ENCODE measurements around the gene HMGN1.

GRCh38 chr21:39344848-39345247 lies 4.0 kb downstream of the HMGN1 start:
- TF ChIP-seq CTCF (conservative IDR thresholded peaks at IDR 0.05; ENCODE audit: low read length) (no peak), EZH2phosphoT487 (IDR thresholded peaks at IDR 0.05; ENCODE audit: borderline replicate concordance, low read depth, low read length) (no peak)

Data from OCI-LY7 (cell line).